Neuronal stem cell (in vitro differentiated cells): ENCODE measurements around the gene ATAD5.

Source experiments
- DNase-seq: peaks from one replicate; pipeline ENCODE4 v3.0.0-alpha.2; 2013; ENCODE audit warnings: low spot score
- H2AFZ ChIP-seq: one replicate; pipeline ENCODE4 v1.6.1; 2013; ENCODE audit warnings: mild to moderate bottlenecking, low read length, inconsistent platforms
- H2AK5ac ChIP-seq: 2 replicates; pipeline ENCODE4 v1.6.1; 2013; ENCODE audit warnings: low read depth, mild to moderate bottlenecking, inconsistent platforms, low read length, moderate library complexity, mixed read lengths
- H2BK120ac ChIP-seq: 2 replicates; pipeline ENCODE4 v1.6.1; 2013; ENCODE audit warnings: low read depth, mild to moderate bottlenecking, inconsistent platforms, low read length, moderate library complexity, mixed read lengths
- H2BK12ac ChIP-seq: one replicate; pipeline ENCODE4 v1.6.1; 2013; ENCODE audit warnings: low read length, inconsistent platforms
- H2BK15ac ChIP-seq: 2 replicates; pipeline ENCODE4 v1.6.1; 2013; ENCODE audit warnings: mild to moderate bottlenecking, low read length, inconsistent platforms, mixed read lengths
- H2BK5ac ChIP-seq: one replicate; pipeline ENCODE4 v1.6.1; 2013; ENCODE audit warnings: inconsistent platforms, mild to moderate bottlenecking, low read length, moderate library complexity
- H3K14ac ChIP-seq: one replicate; pipeline ENCODE4 v1.6.1; 2013; ENCODE audit warnings: low read length, inconsistent platforms
- H3K18ac ChIP-seq: 2 replicates; pipeline ENCODE4 v1.6.1; 2013; ENCODE audit warnings: low read length, inconsistent platforms
- H3K23ac ChIP-seq: 2 replicates; pipeline ENCODE4 v1.6.1; 2013; ENCODE audit warnings: low read depth, mild to moderate bottlenecking, mixed read lengths, low read length, inconsistent platforms; ENCODE audit not compliant: poor library complexity
- H3K27ac ChIP-seq: replicated peaks from 3 replicates; pipeline ENCODE4 v1.5.1; 2013; ENCODE audit warnings: low read length, inconsistent platforms
- H3K27me3 ChIP-seq, 3 experiments: 2 replicates each; pipeline ENCODE4 v1.6.1; 2013; ENCODE audit warnings: low read length in 3 of 3, mild to moderate bottlenecking in 2 of 3, inconsistent platforms in 1 of 3, low read depth in 1 of 3, mixed read lengths in 1 of 3, moderate library complexity in 1 of 3; ENCODE audit not compliant: control insufficient read depth in 3 of 3, insufficient read depth in 3 of 3
- H3K36me3 ChIP-seq, 2 donors: replicated peaks in 1 of 2; 2 replicates each; pipeline ENCODE4 v1.6.1; 2013; ENCODE audit warnings: low read length in 2 of 2; ENCODE audit not compliant: control insufficient read depth in 2 of 2, insufficient read depth in 2 of 2
- H3K4ac ChIP-seq: 2 replicates; pipeline ENCODE4 v1.6.1; 2013; ENCODE audit warnings: inconsistent platforms, mild to moderate bottlenecking, low read length, moderate library complexity
- H3K4me1 ChIP-seq, 2 donors: 1 replicate in 1 of 2; 2 replicates in 1 of 2; pipeline ENCODE4 v1.6.1; 2013; ENCODE audit warnings: low read length in 2 of 2, low read depth in 1 of 2; ENCODE audit not compliant: control insufficient read depth in 2 of 2, insufficient read depth in 1 of 2
- H3K4me2 ChIP-seq: one replicate; pipeline ENCODE4 v1.6.1; 2013; ENCODE audit warnings: mild to moderate bottlenecking, low read length, inconsistent platforms; ENCODE audit not compliant: insufficient read depth, poor library complexity, severe bottlenecking
- H3K4me3 ChIP-seq, 2 donors: 2 replicates each; pipeline ENCODE4 v1.5.1; 2013; ENCODE audit warnings: low read length in 2 of 2, mild to moderate bottlenecking in 2 of 2, inconsistent platforms in 1 of 2, moderate library complexity in 1 of 2
- H3K79me1 ChIP-seq: one replicate; pipeline ENCODE4 v1.6.1; 2013; ENCODE audit warnings: low read depth, mild to moderate bottlenecking, inconsistent platforms, low read length, moderate library complexity
- H3K9ac ChIP-seq: one replicate; pipeline ENCODE4 v1.6.1; 2013; ENCODE audit warnings: mild to moderate bottlenecking, low read depth, low read length, inconsistent platforms; ENCODE audit not compliant: poor library complexity
- H3K9me3 ChIP-seq, 2 donors: replicated peaks in 1 of 2; 2 replicates each; pipeline versions ENCODE3 to v1.6.1; 2013; ENCODE audit warnings: low read length in 2 of 2, mild to moderate bottlenecking in 2 of 2, inconsistent platforms in 1 of 2, low read depth in 1 of 2, mixed read lengths in 1 of 2, moderate library complexity in 1 of 2; ENCODE audit not compliant: control insufficient read depth in 2 of 2, insufficient read depth in 1 of 2
- H4K8ac ChIP-seq: one replicate; pipeline ENCODE4 v1.6.1; 2013; ENCODE audit warnings: low read depth, mild to moderate bottlenecking, inconsistent platforms, low read length, moderate library complexity
- H4K91ac ChIP-seq: one replicate; pipeline ENCODE4 v1.6.1; 2013; ENCODE audit warnings: low read length, low read depth, mild to moderate bottlenecking, inconsistent platforms; ENCODE audit not compliant: poor library complexity
- WGBS, 2 donors: extraction: QIAGEN DNeasy Blood & Tissue Kit; methylation state at CpG; one replicate each; pipeline ENCODE4 v1.1.7; 2013; ENCODE audit warnings: missing lambda C conversion rate in 2 of 2, mixed read lengths in 1 of 2; ENCODE audit not compliant: insufficient read length in 2 of 2, insufficient replicate concordance in 1 of 2; ENCODE audit errors: extremely low coverage in 2 of 2; 5-methylcytosine and 5-hydroxymethylcytosine counted together

Gene ATAD5

GRCh38 chr17:30869005-30869404 lies 37.2 kb downstream of the ATAD5 start:
- no peaks in the 10 kb centered on the region for H3K27me3 ChIP-seq
- H3K4me1 ChIP-seq: no peaks in the 10 kb centered on the region
- H2BK12ac ChIP-seq: no peak overlapping the region
- H2BK15ac ChIP-seq: no peak overlapping the region
- no peak overlapping the region for H3K9ac ChIP-seq
- H3K4ac ChIP-seq: no peak overlapping the region
- no peak overlapping the region for H4K91ac ChIP-seq
- no peak overlapping the region for H3K4me3 ChIP-seq
- no peak overlapping the region for H3K14ac ChIP-seq
- H2AK5ac ChIP-seq: no peak overlapping the region
- no peaks in the 10 kb centered on the region for H3K79me1 ChIP-seq
- H3K9me3 ChIP-seq: no peaks in the 10 kb centered on the region
- no peak overlapping the region for H4K8ac ChIP-seq
- no peak overlapping the region for H3K18ac ChIP-seq
- no peak overlapping the region for H3K27ac ChIP-seq
- DNase-seq: no peak
- no peak overlapping the region for H2AFZ ChIP-seq
- WGBS, 2 donors: no CpG with 5 or more reads among the region's 6 CpGs
- H2BK5ac ChIP-seq: no peak overlapping the region
- peaks cover 18 to 95% of the 10 kb centered on the region in 2 donors for H3K36me3 ChIP-seq
- no peak overlapping the region for H2BK120ac ChIP-seq
- H3K23ac ChIP-seq: no peak overlapping the region
- no peak overlapping the region for H3K4me2 ChIP-seq

GRCh38 chr17:30886187-30886586 lies 54.4 kb downstream of the ATAD5 start:
- H4K8ac ChIP-seq: no peak overlapping the region
- no peak overlapping the region for H2AK5ac ChIP-seq
- no peak overlapping the region for H3K4ac ChIP-seq
- WGBS, 2 donors: no CpG with 5 or more reads among the region's 5 CpGs
- no peaks in the 10 kb centered on the region for H3K27me3 ChIP-seq
- no peak overlapping the region for H3K23ac ChIP-seq
- H3K4me2 ChIP-seq: no peak overlapping the region
- no peak overlapping the region for H3K27ac ChIP-seq
- no peak overlapping the region for H2BK5ac ChIP-seq
- H2BK120ac ChIP-seq: no peak overlapping the region
- no peak overlapping the region for H2AFZ ChIP-seq
- no peak overlapping the region for H3K14ac ChIP-seq
- no peak overlapping the region for H3K9ac ChIP-seq
- H2BK15ac ChIP-seq: no peak overlapping the region
- no peak overlapping the region for H3K4me3 ChIP-seq
- no peaks in the 10 kb centered on the region for H3K4me1 ChIP-seq
- H3K9me3 ChIP-seq: no peaks in the 10 kb centered on the region
- H3K36me3 ChIP-seq: peaks cover 8 to 91% of the 10 kb centered on the region in 2 donors
- H2BK12ac ChIP-seq: no peak overlapping the region
- no peak overlapping the region for H3K18ac ChIP-seq
- no peak overlapping the region for H4K91ac ChIP-seq
- no peak for DNase-seq
- H3K79me1 ChIP-seq: no peaks in the 10 kb centered on the region

DNA sequence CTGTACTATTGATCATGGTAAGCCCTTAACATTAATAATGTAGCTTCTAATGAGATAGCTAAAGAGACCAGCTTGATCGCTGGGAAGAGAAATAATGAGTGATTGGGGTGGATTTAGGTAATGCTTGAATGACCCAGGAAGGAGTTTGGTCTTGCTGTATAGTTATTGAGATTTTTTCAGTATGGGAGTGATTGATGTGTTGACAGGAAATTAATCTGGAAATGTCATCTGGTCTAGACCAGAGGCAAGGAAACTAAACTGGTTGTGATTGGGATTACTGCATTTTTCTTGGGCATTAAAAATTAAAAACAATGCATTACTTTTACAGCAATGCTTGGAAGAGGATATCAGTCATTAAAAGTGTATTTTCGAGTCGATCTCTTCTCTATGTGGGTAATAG lies 62.5 kb downstream of the ATAD5 start:
- Histone ChIP-seq H3K9me3 (no peaks in the 10 kb centered on the region), H2BK5ac (no peak overlapping the region), H3K36me3 (peaks cover 8 to 97% of the 10 kb centered on the region in 2 donors), H3K23ac (no peak overlapping the region), H3K79me1 (no peaks in the 10 kb centered on the region), H3K4me1 (no peaks in the 10 kb centered on the region), H2BK120ac (no peak overlapping the region), H3K4ac (no peak overlapping the region), H3K14ac (no peak overlapping the region), H3K9ac (no peak overlapping the region), H2BK12ac (no peak overlapping the region), H3K27me3 (no peaks in the 10 kb centered on the region), H2AK5ac (no peak overlapping the region), H3K18ac (no peak overlapping the region), H4K8ac (no peak overlapping the region), H3K27ac (no peak overlapping the region), H4K91ac (no peak overlapping the region), H3K4me3 (no peak overlapping the region), H2BK15ac (no peak overlapping the region), H3K4me2 (no peak overlapping the region), H2AFZ (no peak overlapping the region)
- WGBS, 2 donors: no CpG with 5 or more reads among the region's 3 CpGs
- no peak for DNase-seq

DNA sequence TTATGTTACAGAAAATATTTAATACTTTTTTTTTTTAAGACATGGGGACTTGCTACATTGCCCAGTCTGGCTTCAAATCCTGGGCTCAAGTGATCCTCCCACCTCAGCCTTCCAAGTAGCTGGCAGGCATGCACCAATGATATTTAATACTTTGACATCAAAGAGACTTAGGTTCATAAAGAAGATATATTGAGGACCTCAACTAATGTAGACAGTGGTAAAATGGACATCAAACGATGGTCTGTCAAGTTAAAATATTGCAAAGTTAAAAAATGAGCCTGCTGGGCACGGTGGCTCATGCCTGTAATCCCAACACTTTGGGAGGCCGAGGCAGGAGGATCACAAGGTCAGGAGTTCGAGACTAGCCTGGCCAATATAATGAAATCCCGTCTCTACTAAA lies 65.5 kb downstream of the ATAD5 start:
- H3K23ac ChIP-seq: no peak overlapping the region
- H3K79me1 ChIP-seq: no peaks in the 10 kb centered on the region
- H3K4me2 ChIP-seq: no peak overlapping the region
- H3K18ac ChIP-seq: no peak overlapping the region
- no peak overlapping the region for H4K91ac ChIP-seq
- H3K14ac ChIP-seq: no peak overlapping the region
- H3K4me1 ChIP-seq: no peaks in the 10 kb centered on the region
- H2BK12ac ChIP-seq: no peak overlapping the region
- DNase-seq: no peak
- H2BK120ac ChIP-seq: no peak overlapping the region
- H2AK5ac ChIP-seq: no peak overlapping the region
- no peak overlapping the region for H3K9ac ChIP-seq
- no peak overlapping the region for H3K27ac ChIP-seq
- peaks cover 4 to 95% of the 10 kb centered on the region in 2 donors for H3K36me3 ChIP-seq
- H2BK15ac ChIP-seq: no peak overlapping the region
- H3K4ac ChIP-seq: no peak overlapping the region
- H3K9me3 ChIP-seq: no peaks in the 10 kb centered on the region
- H3K27me3 ChIP-seq: no peaks in the 10 kb centered on the region
- no CpG with 5 or more reads among the region's 5 CpGs for WGBS, 2 donors
- H2BK5ac ChIP-seq: no peak overlapping the region
- H2AFZ ChIP-seq: no peak overlapping the region
- no peak overlapping the region for H3K4me3 ChIP-seq
- no peak overlapping the region for H4K8ac ChIP-seq
